ENCODE measurements around the gene TTYH3.
"Not testable (repeated sequence)": the region's sequence is repeated elsewhere in the genome, so short reads cannot be mapped to it uniquely, and the experiment has no call there.

Gene TTYH3

GRCh38 chr7:2631946-2632732 is at the start of gene TTYH3:
Gene TTYH3 (plus strand): TSS chr7:2631986. CDS start chr7:2632156, 170 bp downstream.
- no peak for DNase-seq

GRCh38 chr7:2582006-2582735 is 49.6 kb upstream of the TTYH3 start:
- no peak for DNase-seq

GRCh38 chr7:2583798-2584580 is 47.8 kb upstream of the TTYH3 start:
- no peak for DNase-seq

GRCh38 chr7:2585446-2585845 is 46.3 kb upstream of the TTYH3 start:
- DNase-seq, result no peak

GRCh38 chr7:2586326-2587020 is 45.3 kb upstream of the TTYH3 start:
- DNase-seq, result no peak

GRCh38 chr7:2587134-2587533 is 44.7 kb upstream of the TTYH3 start:
- DNase-seq, result no peak

- DNase-seq, result no peak
These were observed 44.0 kb upstream of the TTYH3 start for GRCh38 chr7:2587778-2588177.

- no peak for DNase-seq
These were observed 42.4 kb upstream of the TTYH3 start for GRCh38 chr7:2589341-2589740.

- DNase-seq, result not testable (repeated sequence)
These were observed 41.8 kb upstream of the TTYH3 start for GRCh38 chr7:2589941-2590340.

GRCh38 chr7:2592375-2592865 is 39.4 kb upstream of the TTYH3 start:
- DNase-seq, result no peak

GRCh38 chr7:2593036-2593727 is 38.6 kb upstream of the TTYH3 start:
- DNase-seq, result no peak

GRCh38 chr7:2594599-2594998 is 37.2 kb upstream of the TTYH3 start:
- no peak for DNase-seq

- DNase-seq, result no peak
These were observed 36.4 kb upstream of the TTYH3 start for GRCh38 chr7:2595258-2595860.

GRCh38 chr7:2596464-2597272 is 35.1 kb upstream of the TTYH3 start:
- DNase-seq, result no peak

GRCh38 chr7:2597273-2597640 is 34.5 kb upstream of the TTYH3 start:
- DNase-seq, result no peak

- DNase-seq, result no peak
These were observed 33.5 kb upstream of the TTYH3 start for GRCh38 chr7:2598154-2598823.

- DNase-seq, result no peak
These were observed 30.7 kb upstream of the TTYH3 start for GRCh38 chr7:2601065-2601464.

- no peak for DNase-seq
These were observed 29.9 kb upstream of the TTYH3 start for GRCh38 chr7:2601907-2602306.

GRCh38 chr7:2602406-2603043 is 29.3 kb upstream of the TTYH3 start:
- no peak for DNase-seq

Measured in activated CD4-positive, alpha-beta T cell treated with anti-CD3 and anti-CD28 coated beads, Interleukin-2, amount 50 U/mL, for 1 hour (primary cell).